ENCODE data around the gene TMEM248. TPM values are rescaled to one million over a fixed set of nuclear protein-coding genes. Genes with fewer than 3 reads are reported as not detected.

Gene TMEM248
- total RNA-seq, 1 donor from 2014 or later = 98.0 TPM

DNA sequence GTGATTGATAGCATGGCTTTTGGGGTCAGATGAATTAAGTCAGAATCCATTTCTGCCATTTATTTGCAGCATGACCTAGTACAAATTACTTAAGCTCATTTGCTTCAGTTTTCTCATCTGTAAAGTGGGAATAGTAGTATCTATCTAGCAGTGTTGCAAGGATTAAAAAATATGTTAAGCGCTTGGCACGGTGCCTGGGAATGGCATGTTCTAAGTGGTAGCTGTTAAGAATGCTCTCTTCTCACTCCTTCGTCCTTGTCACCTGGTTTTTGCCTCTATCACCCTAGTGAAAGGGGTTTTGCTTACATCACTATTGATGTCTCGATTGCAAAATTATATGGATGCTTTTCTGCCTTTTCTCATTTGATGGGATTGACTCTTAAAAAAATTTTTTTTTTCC is 7.4 kb downstream of the TMEM248 start:
- TF ChIP-seq EZH2 (IDR thresholded peaks at IDR 0.05; ENCODE audit: insufficient read depth, low read length) (no peak), CTCF (IDR thresholded peaks at IDR 0.05; ENCODE audit: insufficient read depth, low read depth, low read length) (no peak)
- Histone ChIP-seq H3K9me3 (ENCODE audit: insufficient read depth, low read depth, low read length) (no peaks in the 10 kb centered on the region), H3K79me2 (ENCODE audit: insufficient read depth, low read length) (peaks cover 97% of the 10 kb centered on the region), H3K27me3 (ENCODE audit: insufficient read depth, low read length) (no peaks in the 10 kb centered on the region), H4K20me1 (ENCODE audit: insufficient read depth, low read length) (peaks cover 86% of the 10 kb centered on the region), H3K4me1 (ENCODE audit: insufficient read depth, low read length) (no peaks in the 10 kb centered on the region), H3K4me3 (ENCODE audit: insufficient read depth, low read depth, low read length) (no peak overlapping the region), H3K27ac (ENCODE audit: low read depth, low read length) (no peak overlapping the region), H3K36me3 (ENCODE audit: insufficient read depth, low read length) (peaks cover 5% of the 10 kb centered on the region), H3K4me2 (ENCODE audit: low read length) (no peak overlapping the region), H3K9ac (ENCODE audit: low read length) (no peak overlapping the region), H2AFZ (ENCODE audit: low read depth, low read length) (no peak overlapping the region)
- no peaks in the 10 kb centered on the region for H3K9me3 Mint-ChIP-seq (ENCODE audit: unreplicated experiment)
- H3K36me3 Mint-ChIP-seq (ENCODE audit: low read depth, unreplicated experiment) = peaks cover 9% of the 10 kb centered on the region
- H3K27me3 Mint-ChIP-seq (ENCODE audit: low read depth, unreplicated experiment) = no peaks in the 10 kb centered on the region
- no peak overlapping the region for H3K4me3 Mint-ChIP-seq (ENCODE audit: unreplicated experiment)
- DNase-seq (ENCODE audit: low read depth) (no peak), FAIRE-seq (no peak)
- H3K4me1 Mint-ChIP-seq (ENCODE audit: low read depth, unreplicated experiment) = peaks cover 1% of the 10 kb centered on the region
- no peak overlapping the region for H3K27ac Mint-ChIP-seq (ENCODE audit: unreplicated experiment)

GRCh38 chr7:66929165-66929564 is 8.1 kb downstream of the TMEM248 start:
- DNase-seq (ENCODE audit: low read depth) (no peak), FAIRE-seq (no peak)
- Histone ChIP-seq H4K20me1 (ENCODE audit: insufficient read depth, low read length) (peaks cover 84% of the 10 kb centered on the region), H3K36me3 (ENCODE audit: insufficient read depth, low read length) (peaks cover under 1% of the 10 kb centered on the region), H3K4me1 (ENCODE audit: insufficient read depth, low read length) (no peaks in the 10 kb centered on the region), H3K27me3 (ENCODE audit: insufficient read depth, low read length) (no peaks in the 10 kb centered on the region), H3K79me2 (ENCODE audit: insufficient read depth, low read length) (peaks cover 97% of the 10 kb centered on the region), H3K27ac (ENCODE audit: low read depth, low read length) (no peak overlapping the region), H2AFZ (ENCODE audit: low read depth, low read length) (no peak overlapping the region), H3K9me3 (ENCODE audit: insufficient read depth, low read depth, low read length) (no peaks in the 10 kb centered on the region), H3K4me3 (ENCODE audit: insufficient read depth, low read depth, low read length) (no peak overlapping the region), H3K4me2 (ENCODE audit: low read length) (no peak overlapping the region), H3K9ac (ENCODE audit: low read length) (no peak overlapping the region)
- Mint-ChIP-seq H3K9me3 (ENCODE audit: unreplicated experiment) (no peaks in the 10 kb centered on the region), H3K4me1 (ENCODE audit: low read depth, unreplicated experiment) (peaks cover 4% of the 10 kb centered on the region), H3K27me3 (ENCODE audit: low read depth, unreplicated experiment) (no peaks in the 10 kb centered on the region), H3K27ac (ENCODE audit: unreplicated experiment) (no peak overlapping the region), H3K36me3 (ENCODE audit: low read depth, unreplicated experiment) (peaks cover 9% of the 10 kb centered on the region), H3K4me3 (ENCODE audit: unreplicated experiment) (no peak overlapping the region)
- TF ChIP-seq EZH2 (IDR thresholded peaks at IDR 0.05; ENCODE audit: insufficient read depth, low read length) = no peak
- no peak for TF ChIP-seq CTCF (IDR thresholded peaks at IDR 0.05; ENCODE audit: insufficient read depth, low read depth, low read length)

- H3K4me3 Mint-ChIP-seq (ENCODE audit: unreplicated experiment) = no peak overlapping the region
- no peaks in the 10 kb centered on the region for H3K4me1 ChIP-seq (ENCODE audit: insufficient read depth, low read length)
- H3K4me3 ChIP-seq (ENCODE audit: insufficient read depth, low read depth, low read length) = no peak overlapping the region
- peaks cover 90% of the 10 kb centered on the region for H4K20me1 ChIP-seq (ENCODE audit: insufficient read depth, low read length)
- DNase-seq (ENCODE audit: low read depth) = no peak
- H3K27me3 ChIP-seq (ENCODE audit: insufficient read depth, low read length) = no peaks in the 10 kb centered on the region
- H3K9me3 ChIP-seq (ENCODE audit: insufficient read depth, low read depth, low read length) = no peaks in the 10 kb centered on the region
- H3K36me3 Mint-ChIP-seq (ENCODE audit: low read depth, unreplicated experiment) = peaks cover 9% of the 10 kb centered on the region
- H3K4me1 Mint-ChIP-seq (ENCODE audit: low read depth, unreplicated experiment) = peaks cover 4% of the 10 kb centered on the region
- FAIRE-seq = no peak
- TF ChIP-seq CTCF (IDR thresholded peaks at IDR 0.05; ENCODE audit: insufficient read depth, low read depth, low read length) (no peak), EZH2 (IDR thresholded peaks at IDR 0.05; ENCODE audit: insufficient read depth, low read length) (no peak)
- no peak overlapping the region for H3K9ac ChIP-seq (ENCODE audit: low read length)
- no peaks in the 10 kb centered on the region for H3K36me3 ChIP-seq (ENCODE audit: insufficient read depth, low read length)
- H3K9me3 Mint-ChIP-seq (ENCODE audit: unreplicated experiment) = no peaks in the 10 kb centered on the region
- no peak overlapping the region for H3K4me2 ChIP-seq (ENCODE audit: low read length)
- H3K27me3 Mint-ChIP-seq (ENCODE audit: low read depth, unreplicated experiment) = no peaks in the 10 kb centered on the region
- H3K79me2 ChIP-seq (ENCODE audit: insufficient read depth, low read length) = peaks cover 97% of the 10 kb centered on the region
- H3K27ac Mint-ChIP-seq (ENCODE audit: unreplicated experiment) = no peak overlapping the region
- H2AFZ ChIP-seq (ENCODE audit: low read depth, low read length) = no peak overlapping the region
- no peak overlapping the region for H3K27ac ChIP-seq (ENCODE audit: low read depth, low read length)
Measured at GRCh38 chr7:66929935-66930334, 8.9 kb downstream of the TMEM248 start.

Data from astrocyte (in vitro differentiated cells and primary cell).